HG02623 (cell line): ENCODE results near the gene KDM7A.

Source experiments
- ATAC-seq: cut with Tn5 transposase; IDR thresholded peaks from one replicate; pipeline ENCODE4 v1.9.1; 2021; ENCODE audit warnings: moderate library complexity; ENCODE audit not compliant: unreplicated experiment

The KDM7A gene

DNA sequence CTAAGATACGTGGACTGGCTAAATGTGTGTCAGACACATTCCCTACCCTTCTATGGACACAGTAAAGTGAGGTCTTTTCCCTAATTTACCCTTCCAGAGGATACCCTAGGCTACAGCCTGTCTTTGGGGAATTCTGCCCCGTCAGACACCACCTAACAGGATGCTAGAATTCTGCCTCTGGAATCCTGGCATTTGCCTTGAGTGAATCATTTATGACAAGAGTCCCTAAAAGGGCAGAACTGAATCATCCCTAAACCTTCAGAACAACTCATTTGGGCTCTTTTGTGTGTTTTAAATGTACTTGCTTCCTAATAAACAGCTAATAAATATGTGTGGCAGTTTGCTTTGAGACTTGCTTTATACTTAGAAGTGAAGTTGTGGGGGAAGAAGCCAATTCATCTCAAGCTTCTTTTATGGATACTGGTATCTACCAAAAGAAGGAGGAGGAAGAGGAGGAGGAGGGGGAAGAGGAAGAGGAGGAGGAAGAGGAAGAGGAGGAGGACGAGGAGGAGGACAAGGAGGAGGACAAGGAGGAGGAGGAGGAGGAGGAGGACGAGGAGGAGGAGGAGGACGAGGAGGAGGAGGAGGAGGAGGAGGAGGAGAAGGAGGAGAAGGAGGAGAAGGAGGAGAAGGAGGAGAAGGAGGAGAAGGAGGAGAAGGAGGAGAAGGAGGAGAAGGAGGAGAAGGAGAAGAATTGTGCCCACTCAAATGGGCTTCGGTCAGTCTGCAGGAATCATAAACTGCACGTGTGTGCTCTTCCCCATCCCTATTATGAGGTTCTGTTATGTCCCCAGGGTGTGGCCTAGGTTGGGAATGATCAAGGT lies 141.2 kb downstream of the KDM7A start:
- no peak for ATAC-seq
